Fibroblast of lung (primary cell): ENCODE measurements around the gene ZNF808. TPM values are rescaled to one million over a fixed set of nuclear protein-coding genes. Genes with fewer than 3 reads are reported as not detected.

ENCODE experiments used
- DNase-seq, 2 donors: peaks; one replicate each; pipeline versions ENCODE4 v3.0.0 to v3.0.0-alpha.2; 2010; ENCODE audit warnings: low read depth in 2 of 2
- H2AFZ ChIP-seq: 2 replicates; pipeline ENCODE4 v1.5.1; 2012; ENCODE audit warnings: low read length, control low read depth, inconsistent platforms
- H3K27ac ChIP-seq: 2 replicates; pipeline ENCODE4 v1.5.1; 2011; ENCODE audit warnings: low read length, control low read depth; ENCODE audit not compliant: insufficient read depth
- H3K27me3 ChIP-seq: 2 replicates; pipeline ENCODE4 v1.5.1; 2011; ENCODE audit warnings: mild to moderate bottlenecking, low read length; ENCODE audit not compliant: control insufficient read depth, insufficient read depth
- H3K36me3 ChIP-seq: 2 replicates; pipeline ENCODE4 v1.5.1; 2011; ENCODE audit warnings: low read length; ENCODE audit not compliant: control insufficient read depth, insufficient read depth
- H3K4me1 ChIP-seq: 2 replicates; pipeline ENCODE4 v1.5.1; 2011; ENCODE audit warnings: low read length; ENCODE audit not compliant: control insufficient read depth, insufficient read depth; ENCODE audit errors: extremely low read depth
- H3K4me2 ChIP-seq: 2 replicates; pipeline ENCODE4 v1.5.1; 2011; ENCODE audit warnings: low read length, control low read depth; ENCODE audit not compliant: insufficient read depth; ENCODE audit errors: extremely low read depth
- H3K4me3 ChIP-seq, 4 experiments: fragments of 200-600 bp in 1 of 4; sonication (generic) in 1 of 4; replicated peaks in 1 of 4; 2 replicates each; pipeline ENCODE4 v1.5.1; 2011 to 2016; ENCODE audit warnings: low read length in 4 of 4, low read depth in 3 of 4, mild to moderate bottlenecking in 3 of 4, control low read depth in 2 of 4, inconsistent platforms in 1 of 4, mixed read lengths in 1 of 4; ENCODE audit not compliant: insufficient read depth in 1 of 4; ENCODE audit errors: control extremely low read depth in 1 of 4
- H3K79me2 ChIP-seq: 2 replicates; pipeline ENCODE4 v1.5.1; 2012; ENCODE audit warnings: mild to moderate bottlenecking, low read length, inconsistent platforms; ENCODE audit not compliant: control insufficient read depth, insufficient read depth
- H3K9ac ChIP-seq: 2 replicates; pipeline ENCODE4 v1.5.1; 2011; ENCODE audit warnings: mild to moderate bottlenecking, low read length, control low read depth; ENCODE audit not compliant: insufficient read depth
- H3K9me3 ChIP-seq: 2 replicates; pipeline ENCODE4 v1.5.1; 2012; ENCODE audit warnings: low read depth, low read length; ENCODE audit not compliant: control insufficient read depth, insufficient read depth
- H4K20me1 ChIP-seq: 2 replicates; pipeline ENCODE4 v1.5.1; 2011; ENCODE audit warnings: low read length; ENCODE audit not compliant: control insufficient read depth, insufficient read depth; ENCODE audit errors: extremely low read depth
- CTCF ChIP-seq, 2 donors: IDR thresholded peaks in 1 of 2; conservative IDR thresholded peaks in 1 of 2; 1 replicate in 1 of 2; 2 replicates in 1 of 2; pipeline ENCODE4 v1.5.1; 2011 to 2012; ENCODE audit warnings: low read length in 2 of 2, control low read depth in 1 of 2, inconsistent platforms in 1 of 2, low read depth in 1 of 2, mild to moderate bottlenecking in 1 of 2
- EZH2 ChIP-seq: IDR thresholded peaks from 2 replicates; pipeline ENCODE4 v1.5.1; 2012; ENCODE audit warnings: low read length, control low read depth, mild to moderate bottlenecking; ENCODE audit errors: missing control alignments
- polyA plus RNA-seq, 2 donors: library from polyadenylated mRNA; depleted of rRNA in 1 of 2; stranded (reverse) in 1 of 2; unstranded in 1 of 2; fragments of >200 nt; gene quantifications; 2 replicates each; pipeline ENCODE4 v1.2.1, GENCODE V29; 2011 to 2012; ENCODE audit warnings: missing spikeins in 1 of 2
- total RNA-seq: library from RNA; depleted of rRNA; stranded (reverse); fragments of >200 nt; gene quantifications from 2 replicates; pipeline ENCODE4 v1.2.1, GENCODE V29; 2014

The ZNF808 gene
- total and polyA plus RNA-seq, 2 donors (not counting 1 experiment from before 2014, with no cell fraction given): 6.0 to 23.1 TPM

DNA sequence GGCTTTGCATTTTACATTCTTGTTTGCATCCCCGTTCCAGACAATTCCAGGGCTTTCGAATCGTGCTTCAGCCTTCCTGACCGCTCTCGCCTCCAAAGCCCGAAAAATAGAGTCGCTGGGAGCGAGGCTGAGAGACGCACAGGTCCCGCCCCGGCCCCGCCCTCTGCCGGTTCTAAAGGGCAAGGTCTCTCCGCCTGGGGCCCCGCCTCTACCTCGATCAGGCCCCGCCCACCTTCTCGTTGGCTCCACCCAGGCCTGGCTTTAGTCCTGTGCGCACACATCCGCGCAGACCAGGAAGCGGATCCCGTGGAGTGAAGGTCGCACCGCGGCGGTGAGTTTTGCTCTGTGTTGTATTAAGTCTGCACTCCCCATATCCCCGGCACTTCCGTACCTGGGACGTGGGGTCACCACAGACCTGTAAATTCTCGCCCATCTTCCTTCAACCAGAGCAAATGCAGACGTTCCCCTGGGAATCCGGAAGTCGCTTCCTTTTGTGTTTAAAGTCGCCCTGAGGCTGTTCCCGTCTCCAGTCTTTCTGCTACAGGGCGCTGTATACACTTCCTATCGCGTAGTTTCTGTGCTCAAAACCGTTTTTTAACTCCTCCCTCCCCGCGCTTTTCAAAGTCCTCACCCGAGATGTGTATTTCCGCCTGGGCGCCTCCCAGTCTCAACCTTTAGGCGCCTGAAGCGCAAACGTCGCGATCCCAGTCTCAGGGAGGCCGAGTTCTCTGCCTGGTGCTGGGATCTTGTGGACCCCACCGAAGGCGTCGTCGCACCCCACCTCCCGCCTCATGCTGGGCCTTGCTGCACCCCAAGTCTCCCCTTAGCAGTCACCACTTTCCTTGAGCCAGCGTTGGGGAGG lies 42.8 kb downstream of the ZNF808 start, which contains the start of gene ZNF701:
Gene ZNF701 (plus strand): TSS at position 288 of the 862 bp plus-strand sequence. CDS start 3,861 bp downstream, outside the sequence.
- Histone ChIP-seq H4K20me1 (no peaks in the 10 kb centered on the region), H3K9me3 (no peaks in the 10 kb centered on the region), H3K27me3 (no peaks in the 10 kb centered on the region), H3K9ac (peak within 1 kb of the TSS; percentile 72), H2AFZ (peak within 1 kb of the TSS; percentile 90), H3K79me2 (no peaks in the 10 kb centered on the region), H3K27ac (peak within 1 kb of the TSS; percentile 87), H3K36me3 (peaks cover 5% of the 10 kb centered on the region), H3K4me3 (peak within 1 kb of the TSS; percentile 70 to 88 (median 80)), H3K4me2 (peak within 1 kb of the TSS; percentile 85), H3K4me1 (no peaks in the 10 kb centered on the region)
- TF ChIP-seq CTCF (conservative IDR thresholded peaks at IDR 0.05 in 1 of 2, IDR thresholded peaks at IDR 0.05 in 1 of 2; ENCODE audit: low read depth in 1 of 2, low read length in 2 of 2): no peak
- no peak for TF ChIP-seq EZH2
- peak; percentile 87 to 92 for DNase-seq

- Histone ChIP-seq H3K79me2 (no peaks in the 10 kb centered on the region), H3K4me1 (no peaks in the 10 kb centered on the region), H4K20me1 (no peaks in the 10 kb centered on the region), H3K27ac (no peak overlapping the region), H3K27me3 (no peaks in the 10 kb centered on the region), H3K9me3 (no peaks in the 10 kb centered on the region), H3K36me3 (no peaks in the 10 kb centered on the region), H2AFZ (no peak overlapping the region), H3K4me3 (peak overlapping the region in 2 of 4 experiments; percentile 5 to 10), H3K4me2 (no peak overlapping the region), H3K9ac (no peak overlapping the region)
- peak in 1 of 2 donors; percentile 5 for DNase-seq
- TF ChIP-seq EZH2 (no peak), CTCF (conservative IDR thresholded peaks at IDR 0.05 in 1 of 2, IDR thresholded peaks at IDR 0.05 in 1 of 2; ENCODE audit: low read depth in 1 of 2, low read length in 2 of 2) (no peak)
Observed at GRCh38 chr19:52584736-52585440, 57.4 kb downstream of the ZNF808 start.

DNA sequence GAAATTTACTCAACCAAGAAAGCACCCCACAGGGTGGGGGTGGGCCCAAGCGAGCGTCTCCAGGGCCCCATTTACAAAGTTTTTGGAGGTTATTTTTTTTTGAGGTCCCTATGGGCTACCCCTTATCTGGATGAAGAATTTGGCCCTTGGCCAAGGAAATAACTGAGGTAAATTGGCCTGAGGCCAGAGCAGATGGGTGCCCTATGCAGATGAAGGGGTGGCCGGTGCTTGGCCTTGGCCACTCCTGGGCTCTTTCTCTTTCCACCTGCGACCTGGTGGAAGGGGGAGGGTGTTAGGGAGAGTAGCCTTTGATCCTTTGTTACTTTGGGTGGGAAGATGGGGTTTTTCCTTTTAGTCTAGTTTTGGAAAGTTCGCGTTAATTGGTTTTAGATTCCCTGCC lies 58.1 kb downstream of the ZNF808 start:
- TF ChIP-seq EZH2: no peak
- no peak for TF ChIP-seq CTCF (conservative IDR thresholded peaks at IDR 0.05 in 1 of 2, IDR thresholded peaks at IDR 0.05 in 1 of 2; ENCODE audit: low read depth in 1 of 2, low read length in 2 of 2)
- Histone ChIP-seq H3K27me3 (no peaks in the 10 kb centered on the region), H2AFZ (no peak overlapping the region), H3K4me1 (no peaks in the 10 kb centered on the region), H4K20me1 (no peaks in the 10 kb centered on the region), H3K4me2 (no peak overlapping the region), H3K9ac (no peak overlapping the region), H3K36me3 (no peaks in the 10 kb centered on the region), H3K27ac (no peak overlapping the region), H3K4me3 (no peak overlapping the region), H3K79me2 (no peaks in the 10 kb centered on the region), H3K9me3 (no peaks in the 10 kb centered on the region)
- no peak for DNase-seq
